Panc1 (cell line): ENCODE results near the gene NQO1. TPM values are rescaled to one million over a fixed set of nuclear protein-coding genes. Genes with fewer than 3 reads are reported as not detected.

Experiments used
- ATAC-seq: fragments of 200-7000 bp; cut with Tn5 transposase; 2 replicates; pipeline ENCODE4 v1.9.1; 2020; ENCODE audit warnings: mild to moderate bottlenecking, moderate library complexity
- BruUV-seq: library from RNA; stranded (reverse); fragments of 400-500 nt; replicated peaks from 2 replicates; lab custom pipeline; 2021; lab: Mats Ljungman, UMichigan
- CTCF ChIA-PET: fragments of 300-600 bp; sonication (Branson Sonifier 250); formaldehyde crosslinking; loops from one replicate; lab custom pipeline; 2022; ENCODE audit warnings: antibody characterized with exemption; lab: Charles Lee
- POLR2A ChIA-PET: fragments of 300-600 bp; sonication (Branson Sonifier 250); formaldehyde crosslinking; loops from one replicate; lab custom pipeline; 2022; ENCODE audit warnings: antibody characterized with exemption; lab: Charles Lee
- DNase-seq: peaks from one replicate; pipeline ENCODE4 v3.0.0-alpha.2; 2010; ENCODE audit warnings: low read depth, low spot score
- H3K27ac ChIP-seq: 2 replicates; pipeline ENCODE4 v1.5.1; 2011; ENCODE audit warnings: mild to moderate bottlenecking, low read length, inconsistent platforms
- H3K27me3 ChIP-seq: fragments of 200-500 bp; sonication (Bioruptor generic); 2 replicates; pipeline ENCODE4 v1.6.0; 2014; ENCODE audit warnings: low read length, inconsistent platforms; ENCODE audit not compliant: control insufficient read depth, insufficient read depth
- H3K36me3 ChIP-seq: fragments of 200-500 bp; sonication (Bioruptor generic); 2 replicates; pipeline ENCODE4 v1.5.1; 2014; ENCODE audit warnings: inconsistent platforms, mild to moderate bottlenecking, low read length, moderate library complexity; ENCODE audit not compliant: control insufficient read depth, insufficient read depth
- H3K4me1 ChIP-seq: 2 replicates; pipeline ENCODE4 v1.5.1; 2011; ENCODE audit warnings: inconsistent platforms, mild to moderate bottlenecking, low read length, moderate library complexity; ENCODE audit not compliant: control insufficient read depth, insufficient read depth
- H3K4me3 ChIP-seq, 2 experiments: 2 replicates each; pipeline ENCODE4 v1.5.1; 2011 to 2012; ENCODE audit warnings: low read depth in 2 of 2, low read length in 2 of 2, mild to moderate bottlenecking in 2 of 2, inconsistent platforms in 1 of 2, moderate library complexity in 1 of 2
- H3K9me3 ChIP-seq: fragments of 200-500 bp; sonication (Bioruptor generic); 2 replicates; pipeline ENCODE4 v1.5.1; 2014; ENCODE audit warnings: low read depth, mild to moderate bottlenecking, inconsistent platforms, low read length, moderate library complexity; ENCODE audit not compliant: control insufficient read depth, insufficient read depth
- POLR2AphosphoS5 ChIP-seq: IDR thresholded peaks from 2 replicates; pipeline ENCODE4 v1.6.1; 2012; ENCODE audit warnings: mild to moderate bottlenecking, low read depth, low read length, moderate library complexity
- SIN3A ChIP-seq: IDR thresholded peaks from 2 replicates; pipeline ENCODE4 v1.6.1; 2012; ENCODE audit warnings: low read depth, mild to moderate bottlenecking, low read length, moderate library complexity, borderline replicate concordance; ENCODE audit not compliant: insufficient read depth
- TCF7L2 ChIP-seq: IDR thresholded peaks from 2 replicates; pipeline ENCODE4 v1.6.1; 2011; ENCODE audit warnings: mild to moderate bottlenecking, low read depth, low read length, inconsistent platforms
- in situ Hi-C: cut with HindIII; loops from 2 replicates; pipeline ENCODE4 v1.10.0; 2016; ENCODE audit warnings: low sequenced_read_pairs, low pct_unique_long_range_greater_than_20kb
- intact Hi-C: fragments of 100-400 bp; cut with micrococcal nuclease; formaldehyde crosslinking; loops from one replicate; pipeline ENCODE4 v1.10.0; 2022; ENCODE audit not compliant: unreplicated experiment
- total RNA-seq: library from RNA; stranded (reverse); gene quantifications from one replicate; pipeline ENCODE4 v1.2.1, GENCODE V29; 2021; ENCODE audit not compliant: unreplicated experiment
- TF ChIP-seq, protein P1 (sequence below), 2 experiments: IDR thresholded peaks; 2 replicates each; pipeline ENCODE4 v1.6.1; 2011 to 2012; ENCODE audit warnings: low read depth in 2 of 2, control low read depth in 1 of 2, low read length in 1 of 2, mild to moderate bottlenecking in 1 of 2, moderate library complexity in 1 of 2; ENCODE audit not compliant: insufficient read depth in 1 of 2
- TF ChIP-seq, protein P2 (sequence below): fragments of 450-650 bp; IDR thresholded peaks from 2 replicates; pipeline ENCODE4 v1.5.1; 2017; ENCODE audit warnings: mild to moderate bottlenecking

Gene NQO1
- total RNA-seq, 1 experiment from 2014 or later: 147 TPM

DNA sequence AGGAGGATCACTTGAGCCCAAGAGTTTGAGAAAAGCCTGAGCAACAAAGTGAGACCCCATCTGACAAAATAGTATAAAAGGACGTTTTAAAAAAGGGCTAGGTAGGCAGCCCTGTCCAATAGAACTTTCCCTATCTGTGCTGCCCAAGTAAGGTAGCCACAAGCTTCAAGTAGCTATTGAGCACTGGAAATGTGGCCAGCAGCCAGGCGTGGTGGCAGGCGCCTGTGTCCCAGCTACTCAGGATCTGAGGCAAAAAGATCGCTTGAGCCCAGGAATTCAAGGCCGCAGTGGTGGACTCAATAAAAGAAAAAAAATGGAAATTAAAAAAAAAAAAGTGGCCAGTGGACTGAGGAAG lies 1.5 kb upstream of the NQO1 start:
- DNase-seq (no peak), ATAC-seq (no peak)
- Histone ChIP-seq H3K36me3 (no peaks in the 10 kb centered on the region; the same call in 1 of the 2 replicates), H3K27ac (peak overlapping the region; percentile 92), H3K4me1 (peaks cover 9% of the 10 kb centered on the region; the same call in 1 of the 2 replicates), H3K9me3 (no peaks in the 10 kb centered on the region), H3K4me3 (peak overlapping the region; percentile 59 to 78), H3K27me3 (no peaks in the 10 kb centered on the region)
- ChIA-PET CTCF (interaction anchor here (0.7 kb wide), 1 partner anchor 8 kb away, joined by 5 read pairs; no protein-coding TSS in a partner anchor), POLR2A (interaction anchor here (0.5 to 0.6 kb wide), 2 partner anchors 11 to 13 kb away, joined by 3 to 5 read pairs; no protein-coding TSS in a partner anchor)
- intact Hi-C loops (no loop called here), in situ Hi-C loops (no loop called here)
- no TSS peak for BruUV-seq
- TF ChIP-seq POLR2AphosphoS5: no peak

DNA sequence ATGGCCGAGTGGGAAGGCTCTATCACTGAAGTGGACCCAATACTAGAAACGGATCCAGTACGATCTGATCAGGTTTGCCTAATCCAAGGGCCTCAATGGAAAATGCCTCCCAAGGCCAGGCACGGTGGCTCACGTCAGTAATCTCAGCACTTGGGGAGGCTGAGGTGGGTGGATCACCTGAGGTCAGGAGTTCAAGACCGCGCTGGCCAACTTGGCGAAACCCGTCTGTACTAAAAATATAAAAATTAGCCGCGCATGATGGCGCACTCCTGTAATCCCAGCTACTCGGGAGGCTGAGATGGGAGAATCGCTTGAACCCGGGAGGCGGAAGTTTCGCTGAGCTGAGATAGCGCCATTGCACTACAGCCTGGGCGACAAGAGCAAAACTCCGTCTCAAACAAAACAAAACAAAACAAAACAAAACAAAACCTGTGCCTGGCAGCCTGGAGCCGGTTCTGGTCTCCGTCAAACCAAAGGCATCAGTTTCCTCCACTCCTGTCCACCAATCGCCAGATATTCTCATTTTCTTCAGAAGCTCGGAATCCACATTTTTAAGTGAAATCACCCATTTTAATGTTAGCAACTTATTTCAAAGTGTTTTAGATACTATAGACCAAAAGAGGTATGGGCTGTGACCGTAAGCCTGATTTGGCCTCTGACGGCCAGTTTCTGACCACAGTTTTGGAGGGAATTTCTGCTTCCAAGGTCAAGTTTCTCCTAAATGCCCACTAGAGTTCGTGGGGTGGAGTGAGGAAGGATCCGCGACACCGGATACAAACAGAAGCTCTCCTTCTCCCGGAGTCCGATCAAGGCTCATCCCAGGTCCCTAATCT lies 664 bp downstream of the NQO1 start:
- BruUV-seq: TSS peak; percentile 91
- H3K27ac ChIP-seq: peak overlapping the region; percentile 92
- TF ChIP-seq, protein P1, sequence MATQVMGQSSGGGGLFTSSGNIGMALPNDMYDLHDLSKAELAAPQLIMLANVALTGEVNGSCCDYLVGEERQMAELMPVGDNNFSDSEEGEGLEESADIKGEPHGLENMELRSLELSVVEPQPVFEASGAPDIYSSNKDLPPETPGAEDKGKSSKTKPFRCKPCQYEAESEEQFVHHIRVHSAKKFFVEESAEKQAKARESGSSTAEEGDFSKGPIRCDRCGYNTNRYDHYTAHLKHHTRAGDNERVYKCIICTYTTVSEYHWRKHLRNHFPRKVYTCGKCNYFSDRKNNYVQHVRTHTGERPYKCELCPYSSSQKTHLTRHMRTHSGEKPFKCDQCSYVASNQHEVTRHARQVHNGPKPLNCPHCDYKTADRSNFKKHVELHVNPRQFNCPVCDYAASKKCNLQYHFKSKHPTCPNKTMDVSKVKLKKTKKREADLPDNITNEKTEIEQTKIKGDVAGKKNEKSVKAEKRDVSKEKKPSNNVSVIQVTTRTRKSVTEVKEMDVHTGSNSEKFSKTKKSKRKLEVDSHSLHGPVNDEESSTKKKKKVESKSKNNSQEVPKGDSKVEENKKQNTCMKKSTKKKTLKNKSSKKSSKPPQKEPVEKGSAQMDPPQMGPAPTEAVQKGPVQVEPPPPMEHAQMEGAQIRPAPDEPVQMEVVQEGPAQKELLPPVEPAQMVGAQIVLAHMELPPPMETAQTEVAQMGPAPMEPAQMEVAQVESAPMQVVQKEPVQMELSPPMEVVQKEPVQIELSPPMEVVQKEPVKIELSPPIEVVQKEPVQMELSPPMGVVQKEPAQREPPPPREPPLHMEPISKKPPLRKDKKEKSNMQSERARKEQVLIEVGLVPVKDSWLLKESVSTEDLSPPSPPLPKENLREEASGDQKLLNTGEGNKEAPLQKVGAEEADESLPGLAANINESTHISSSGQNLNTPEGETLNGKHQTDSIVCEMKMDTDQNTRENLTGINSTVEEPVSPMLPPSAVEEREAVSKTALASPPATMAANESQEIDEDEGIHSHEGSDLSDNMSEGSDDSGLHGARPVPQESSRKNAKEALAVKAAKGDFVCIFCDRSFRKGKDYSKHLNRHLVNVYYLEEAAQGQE (IDR thresholded peaks at IDR 0.05; ENCODE audit: insufficient read depth in 1 of 2, low read depth in 2 of 2, low read length in 1 of 2): no peak
- TF ChIP-seq, protein P2, sequence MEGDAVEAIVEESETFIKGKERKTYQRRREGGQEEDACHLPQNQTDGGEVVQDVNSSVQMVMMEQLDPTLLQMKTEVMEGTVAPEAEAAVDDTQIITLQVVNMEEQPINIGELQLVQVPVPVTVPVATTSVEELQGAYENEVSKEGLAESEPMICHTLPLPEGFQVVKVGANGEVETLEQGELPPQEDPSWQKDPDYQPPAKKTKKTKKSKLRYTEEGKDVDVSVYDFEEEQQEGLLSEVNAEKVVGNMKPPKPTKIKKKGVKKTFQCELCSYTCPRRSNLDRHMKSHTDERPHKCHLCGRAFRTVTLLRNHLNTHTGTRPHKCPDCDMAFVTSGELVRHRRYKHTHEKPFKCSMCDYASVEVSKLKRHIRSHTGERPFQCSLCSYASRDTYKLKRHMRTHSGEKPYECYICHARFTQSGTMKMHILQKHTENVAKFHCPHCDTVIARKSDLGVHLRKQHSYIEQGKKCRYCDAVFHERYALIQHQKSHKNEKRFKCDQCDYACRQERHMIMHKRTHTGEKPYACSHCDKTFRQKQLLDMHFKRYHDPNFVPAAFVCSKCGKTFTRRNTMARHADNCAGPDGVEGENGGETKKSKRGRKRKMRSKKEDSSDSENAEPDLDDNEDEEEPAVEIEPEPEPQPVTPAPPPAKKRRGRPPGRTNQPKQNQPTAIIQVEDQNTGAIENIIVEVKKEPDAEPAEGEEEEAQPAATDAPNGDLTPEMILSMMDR: no peak
- TF ChIP-seq TCF7L2: no peak
- no peak for TF ChIP-seq POLR2AphosphoS5
- TF ChIP-seq SIN3A: no peak
- no peak for DNase-seq
- ChIA-PET CTCF (interaction anchor here (1.1 kb wide), 1 partner anchor 29 kb away, joined by 3 read pairs; the partner anchor contains the start of gene NOB1), POLR2A (no interaction called here)
- H3K36me3 ChIP-seq: no peaks in the 10 kb centered on the region; the same call in 1 of the 2 replicates
- H3K27me3 ChIP-seq: no peaks in the 10 kb centered on the region
- ATAC-seq: no peak
- H3K9me3 ChIP-seq: no peaks in the 10 kb centered on the region
- in situ Hi-C loops (no loop called here), intact Hi-C loops (no loop called here)
- peaks cover 14% of the 10 kb centered on the region; the same call in 1 of the 2 replicates for H3K4me1 ChIP-seq
- H3K4me3 ChIP-seq: peak overlapping the region; percentile 59 to 78
